Spleen (tissue), 11 donors: Measurements from ENCODE around the gene KHDRBS2. TPM values are rescaled to one million over a fixed set of nuclear protein-coding genes. Genes with fewer than 3 reads are reported as not detected.

Experiments
- DNase-seq: peaks from one replicate; pipeline ENCODE4 v3.0.0-alpha.2; 2020
- H3K27ac ChIP-seq, 8 donors: fragments of 200-600 bp; sonication (generic) in 7 of 8; 1 replicate in 4 of 8; 2 replicates in 4 of 8; pipeline versions ENCODE4 v1.5.0 to v1.8.0; 2016 to 2021; ENCODE audit warnings: inconsistent platforms in 4 of 8, mild to moderate bottlenecking in 4 of 8, moderate library complexity in 1 of 8
- H3K27me3 ChIP-seq, 7 donors: fragments of 200-600 bp; sonication (generic) in 6 of 7; replicated peaks in 1 of 7; 1 replicate in 4 of 7; 2 replicates in 3 of 7; pipeline versions ENCODE4 v1.5.0 to v1.8.0; 2016 to 2021; ENCODE audit warnings: inconsistent platforms in 3 of 7, mild to moderate bottlenecking in 1 of 7
- H3K36me3 ChIP-seq, 6 donors: fragments of 200-600 bp; sonication (generic) in 5 of 6; 1 replicate in 4 of 6; 2 replicates in 2 of 6; pipeline versions ENCODE4 v1.5.0 to v1.8.0; 2016 to 2021; ENCODE audit warnings: inconsistent platforms in 2 of 6
- H3K4me1 ChIP-seq, 6 donors: fragments of 200-600 bp; sonication (generic) in 5 of 6; 1 replicate in 3 of 6; 2 replicates in 3 of 6; pipeline versions ENCODE4 v1.5.0 to v1.8.0; 2016 to 2021; ENCODE audit warnings: inconsistent platforms in 3 of 6
- H3K4me3 ChIP-seq, 8 donors: fragments of 200-600 bp; sonication (generic) in 7 of 8; 1 replicate in 4 of 8; 2 replicates in 4 of 8; pipeline versions ENCODE4 v1.5.0 to v1.8.0; 2016 to 2021; ENCODE audit warnings: inconsistent platforms in 4 of 8, mild to moderate bottlenecking in 4 of 8, moderate library complexity in 2 of 8
- H3K9me3 ChIP-seq, 8 donors: fragments of 200-600 bp; sonication (generic) in 7 of 8; 1 replicate in 4 of 8; 2 replicates in 4 of 8; pipeline versions ENCODE4 v1.5.0 to v1.8.0; 2016 to 2021; ENCODE audit warnings: inconsistent platforms in 4 of 8
- CTCF ChIP-seq, 11 experiments: fragments of 200-600 bp in 7 of 11; fragments of 450-650 bp in 4 of 11; sonication (generic) in 4 of 11; IDR thresholded peaks in 8 of 11; conservative IDR thresholded peaks in 3 of 11; 1 replicate in 7 of 11; 2 replicates in 4 of 11; pipeline versions ENCODE4 v1.4.0 to v1.8.0; 2016 to 2021; ENCODE audit warnings: antibody characterized with exemption in 11 of 11, inconsistent platforms in 4 of 11, mild to moderate bottlenecking in 1 of 11
- POLR2A ChIP-seq, 3 donors: fragments of 450-650 bp; IDR thresholded peaks; one replicate each; pipeline ENCODE4 v1.5.1; 2017; ENCODE audit warnings: antibody characterized with exemption in 3 of 3, mild to moderate bottlenecking in 1 of 3
- POLR2AphosphoS5 ChIP-seq, 3 donors: sonication (generic); formaldehyde crosslinking; IDR thresholded peaks; one replicate each; pipeline ENCODE4 v1.5.1; 2017; ENCODE audit warnings: antibody characterized with exemption in 3 of 3
- WGBS, 5 donors: extraction: QIAGEN DNeasy Blood & Tissue Kit in 3 of 5; methylation state at CpG; one replicate each; pipeline versions ENCODE4 v1.1.5 to v1.1.7; 2013 to 2018; 5-methylcytosine and 5-hydroxymethylcytosine counted together
- intact Hi-C: fragments of 100-400 bp; cut with DNase I; formaldehyde crosslinking; loops from one replicate; pipeline ENCODE4 v1.15.0; 2023; ENCODE audit warnings: low total_unique reads
- polyA plus RNA-seq, 3 donors: library from polyadenylated mRNA; stranded (reverse); fragments of 200-250 nt; gene quantifications; one replicate each; pipeline ENCODE4 v1.2.1, GENCODE V29; 2013
- total RNA-seq, 7 donors: library from RNA; depleted of rRNA in 3 of 7; stranded (reverse); fragments of >200 nt in 3 of 7; fragmentation: NEBNext Ultra II Directional in 4 of 7; extraction: Animal tissue kit (Norgen Biotek cat#: 25700) in 4 of 7; gene quantifications; one replicate each; pipeline versions ENCODE4 v1.1.0 to v1.2.1, GENCODE V29; 2016 to 2021
- donor health status: healthy with polysubstance abuse.
- donor health status: DM: no; HTN: no; CAD: no; lungs with moderate emphysema.
- donor health status: DM: no; HTN: no; CAD: no.
- donor health status: Bipolar disorder and iron deficiency.
- donor health status: healthy.
- donor health status: DM: no; HTN: no; CAD: no.
- donor health status: DM: yes; HTN: yes; CAD: no.

KHDRBS2 gene
- total and polyA plus RNA-seq, 10 donors = 1.0 to 11.7 (median 3.9) TPM

GRCh38 chr6:62298745-62299392, 12.8 kb upstream of the KHDRBS2 start:
- H3K9me3 ChIP-seq = peaks cover 0 to 22% (median 0%) of the 10 kb centered on the region in 8 donors
- peaks cover 0 to 16% (median 0%) of the 10 kb centered on the region in 6 donors for H3K4me1 ChIP-seq
- TF ChIP-seq POLR2A (IDR thresholded peaks at IDR 0.05) = no peak
- TF ChIP-seq CTCF (IDR thresholded peaks at IDR 0.05 in 8 of 11, conservative IDR thresholded peaks at IDR 0.05 in 3 of 11) = no peak
- no peak for TF ChIP-seq POLR2AphosphoS5 (IDR thresholded peaks at IDR 0.05)
- peak overlapping the region in 2 of 8 donors; percentile 18 to 40 for H3K4me3 ChIP-seq
- no peaks in the 10 kb centered on the region for H3K36me3 ChIP-seq
- no peaks in the 10 kb centered on the region for H3K27me3 ChIP-seq
- no peak for DNase-seq
- intact Hi-C loops = no loop called here
- peak overlapping the region in 7 of 8 donors; percentile 11 to 71 (median 33) for H3K27ac ChIP-seq
- 41 to 61% (median 45%) methylated on average over 3 of the region's 3 CpGs for WGBS, 5 donors

GRCh38 chr6:62296541-62296940, 10.5 kb upstream of the KHDRBS2 start:
- intact Hi-C loops = no loop called here
- peaks cover 0 to 16% (median 0%) of the 10 kb centered on the region in 6 donors for H3K4me1 ChIP-seq
- H3K36me3 ChIP-seq = no peaks in the 10 kb centered on the region
- WGBS, 5 donors = 72 to 97% (median 90%) methylated on average over 1 of the region's 1 CpG
- no peaks in the 10 kb centered on the region for H3K27me3 ChIP-seq
- DNase-seq = no peak
- H3K9me3 ChIP-seq = peaks cover 0 to 22% (median 0%) of the 10 kb centered on the region in 8 donors
- no peak overlapping the region for H3K4me3 ChIP-seq
- TF ChIP-seq POLR2AphosphoS5 (IDR thresholded peaks at IDR 0.05) = no peak
- TF ChIP-seq POLR2A (IDR thresholded peaks at IDR 0.05) = no peak
- TF ChIP-seq CTCF (IDR thresholded peaks at IDR 0.05 in 8 of 11, conservative IDR thresholded peaks at IDR 0.05 in 3 of 11) = no peak
- H3K27ac ChIP-seq = no peak overlapping the region

GRCh38 chr6:62288974-62289373, 2.9 kb upstream of the KHDRBS2 start:
- Histone ChIP-seq H3K9me3 (no peaks in the 10 kb centered on the region), H3K4me3 (no peak overlapping the region), H3K4me1 (peaks cover 0 to 30% (median 15%) of the 10 kb centered on the region in 6 donors), H3K36me3 (no peaks in the 10 kb centered on the region), H3K27me3 (peaks cover 0 to 21% (median 0%) of the 10 kb centered on the region in 7 donors), H3K27ac (no peak overlapping the region)
- TF ChIP-seq POLR2AphosphoS5 (IDR thresholded peaks at IDR 0.05) (no peak), POLR2A (IDR thresholded peaks at IDR 0.05) (no peak), CTCF (IDR thresholded peaks at IDR 0.05 in 8 of 11, conservative IDR thresholded peaks at IDR 0.05 in 3 of 11) (no peak)
- WGBS, 5 donors = 52 to 75% (median 55%) methylated on average over 1 of the region's 1 CpG
- intact Hi-C loops = loop anchor here (10.0 kb wide), 1 partner anchor 484 kb away; no protein-coding TSS in a partner anchor
- no peak for DNase-seq

- TF ChIP-seq POLR2A (IDR thresholded peaks at IDR 0.05) (no peak), CTCF (IDR thresholded peaks at IDR 0.05 in 8 of 11, conservative IDR thresholded peaks at IDR 0.05 in 3 of 11) (no peak), POLR2AphosphoS5 (IDR thresholded peaks at IDR 0.05) (no peak)
- no peak for DNase-seq
- Histone ChIP-seq H3K4me3 (no peak overlapping the region), H3K36me3 (no peaks in the 10 kb centered on the region), H3K4me1 (peaks cover 0 to 34% (median 16%) of the 10 kb centered on the region in 6 donors), H3K27me3 (peaks cover 0 to 21% (median 0%) of the 10 kb centered on the region in 7 donors), H3K27ac (no peak overlapping the region), H3K9me3 (no peaks in the 10 kb centered on the region)
- intact Hi-C loops = loop anchor here (10.0 kb wide), 1 partner anchor 484 kb away; no protein-coding TSS in a partner anchor
- WGBS, 5 donors = 62 to 78% (median 73%) methylated on average over 2 of the region's 2 CpGs
These were observed 2.5 kb upstream of the KHDRBS2 start for GRCh38 chr6:62288562-62288961.
